Measurements from ENCODE around the gene RPL35.

The RPL35 gene

GRCh38 chr9:124861342-124862229, at the start of gene RPL35, which contains the start of gene ARPC5L:
TSS of gene RPL35 (minus strand) at chr9:124861957. CDS start at chr9:124861912, 45 bp downstream.
TSS of gene ARPC5L (plus strand) at chr9:124862130. CDS start at chr9:124869291, 7,161 bp downstream.
- Histone ChIP-seq H3K4me3 (ENCODE audit: low read depth, low read length) (peak within 1 kb of the TSS; percentile 90), H3K27me3 (ENCODE audit: control insufficient read depth, insufficient read depth, low read length) (no peaks in the 10 kb centered on the region), H2AFZ (peak within 1 kb of the TSS; percentile 71), H3K4me1 (peaks cover 7% of the 10 kb centered on the region), H3K9me3 (ENCODE audit: control insufficient read depth, low read length) (no peaks in the 10 kb centered on the region), H3K79me2 (peaks cover 2% of the 10 kb centered on the region), H3K36me3 (ENCODE audit: control insufficient read depth, insufficient read depth, low read length) (no peaks in the 10 kb centered on the region), H3K9ac (no peak within 1 kb of the TSS), H3K27ac (peak within 1 kb of the TSS; percentile 82), H3K4me2 (ENCODE audit: low read length) (peak within 1 kb of the TSS; percentile 73)
- TF ChIP-seq CTCF (IDR thresholded peaks at IDR 0.05), result peak; percentile 26

GRCh38 chr9:124908098-124908497, 46.3 kb upstream of the RPL35 start:
- no peaks in the 10 kb centered on the region for H3K79me2 ChIP-seq
- no peaks in the 10 kb centered on the region for H3K36me3 ChIP-seq (ENCODE audit: control insufficient read depth, insufficient read depth, low read length)

GRCh38 chr9:124906966-124907365, 45.2 kb upstream of the RPL35 start:
- no peaks in the 10 kb centered on the region for H3K36me3 ChIP-seq (ENCODE audit: control insufficient read depth, insufficient read depth, low read length)
- no peaks in the 10 kb centered on the region for H3K9me3 ChIP-seq (ENCODE audit: control insufficient read depth, low read length)
- H2AFZ ChIP-seq, result no peak overlapping the region
- no peaks in the 10 kb centered on the region for H3K27me3 ChIP-seq (ENCODE audit: control insufficient read depth, insufficient read depth, low read length)
- H3K79me2 ChIP-seq, result no peaks in the 10 kb centered on the region
- H3K4me2 ChIP-seq (ENCODE audit: low read length), result no peak overlapping the region
- TF ChIP-seq CTCF (IDR thresholded peaks at IDR 0.05), result no peak
- no peak overlapping the region for H3K27ac ChIP-seq
- H3K4me1 ChIP-seq, result no peaks in the 10 kb centered on the region
- no peak overlapping the region for H3K4me3 ChIP-seq (ENCODE audit: low read depth, low read length)
- no peak overlapping the region for H3K9ac ChIP-seq

More at GRCh38 chr9:124908098-124908497, 46.3 kb upstream of the RPL35 start:
- H3K4me1 ChIP-seq, result no peaks in the 10 kb centered on the region
- no peak overlapping the region for H3K4me2 ChIP-seq (ENCODE audit: low read length)
- no peak overlapping the region for H2AFZ ChIP-seq
- no peaks in the 10 kb centered on the region for H3K27me3 ChIP-seq (ENCODE audit: control insufficient read depth, insufficient read depth, low read length)
- H3K4me3 ChIP-seq (ENCODE audit: low read depth, low read length), result no peak overlapping the region
- TF ChIP-seq CTCF (IDR thresholded peaks at IDR 0.05), result no peak
- no peak overlapping the region for H3K27ac ChIP-seq
- H3K9ac ChIP-seq, result no peak overlapping the region
- H3K9me3 ChIP-seq (ENCODE audit: control insufficient read depth, low read length), result no peaks in the 10 kb centered on the region

GRCh38 chr9:124899845-124900244, 38.1 kb upstream of the RPL35 start:
- no peak overlapping the region for H3K4me2 ChIP-seq (ENCODE audit: low read length)
- H3K9me3 ChIP-seq (ENCODE audit: control insufficient read depth, low read length), result no peaks in the 10 kb centered on the region
- no peaks in the 10 kb centered on the region for H3K79me2 ChIP-seq
- no peaks in the 10 kb centered on the region for H3K4me1 ChIP-seq
- no peak overlapping the region for H2AFZ ChIP-seq
- no peak overlapping the region for H3K4me3 ChIP-seq (ENCODE audit: low read depth, low read length)
- no peak overlapping the region for H3K27ac ChIP-seq
- no peak for TF ChIP-seq CTCF (IDR thresholded peaks at IDR 0.05)
- no peaks in the 10 kb centered on the region for H3K27me3 ChIP-seq (ENCODE audit: control insufficient read depth, insufficient read depth, low read length)
- H3K9ac ChIP-seq, result no peak overlapping the region
- no peaks in the 10 kb centered on the region for H3K36me3 ChIP-seq (ENCODE audit: control insufficient read depth, insufficient read depth, low read length)
